ENCODE data around the gene NSUN7.

Gene NSUN7

GRCh38 chr4:40750461-40751258, 905 bp downstream of the NSUN7 start:
- peak; percentile 8 for DNase-seq (ENCODE audit: low read depth)
- no peak for TF ChIP-seq CTCF (IDR thresholded peaks at IDR 0.05; ENCODE audit: insufficient read depth, low read depth, low read length, missing control alignments)
- H3K4me3 ChIP-seq (ENCODE audit: low read length), result peak overlapping the region; percentile 58

- no peak for TF ChIP-seq CTCF (IDR thresholded peaks at IDR 0.05; ENCODE audit: insufficient read depth, low read depth, low read length, missing control alignments)
- H3K4me3 ChIP-seq (ENCODE audit: low read length), result no peak overlapping the region
- no peak for DNase-seq (ENCODE audit: low read depth)
These were observed 5.9 kb downstream of the NSUN7 start for GRCh38 chr4:40755616-40756015.

GRCh38 chr4:40763228-40763716, 13.5 kb downstream of the NSUN7 start:
- H3K4me3 ChIP-seq (ENCODE audit: low read length), result no peak overlapping the region
- no peak for TF ChIP-seq CTCF (IDR thresholded peaks at IDR 0.05; ENCODE audit: insufficient read depth, low read depth, low read length, missing control alignments)
- peak; percentile 64 for DNase-seq (ENCODE audit: low read depth)

- no peak for TF ChIP-seq CTCF (IDR thresholded peaks at IDR 0.05; ENCODE audit: insufficient read depth, low read depth, low read length, missing control alignments)
- no peak overlapping the region for H3K4me3 ChIP-seq (ENCODE audit: low read length)
- DNase-seq (ENCODE audit: low read depth), result no peak
These were observed 19.5 kb downstream of the NSUN7 start for GRCh38 chr4:40769266-40769665.

- H3K4me3 ChIP-seq (ENCODE audit: low read length), result no peak overlapping the region
- no peak for TF ChIP-seq CTCF (IDR thresholded peaks at IDR 0.05; ENCODE audit: insufficient read depth, low read depth, low read length, missing control alignments)
- no peak for DNase-seq (ENCODE audit: low read depth)
These were observed 28.3 kb downstream of the NSUN7 start for GRCh38 chr4:40778090-40778489.

- no peak overlapping the region for H3K4me3 ChIP-seq (ENCODE audit: low read length)
- no peak for DNase-seq (ENCODE audit: low read depth)
- TF ChIP-seq CTCF (IDR thresholded peaks at IDR 0.05; ENCODE audit: insufficient read depth, low read depth, low read length, missing control alignments), result no peak
These were observed 33.1 kb downstream of the NSUN7 start for GRCh38 chr4:40782876-40783275.

- TF ChIP-seq CTCF (IDR thresholded peaks at IDR 0.05; ENCODE audit: insufficient read depth, low read depth, low read length, missing control alignments), result no peak
- no peak overlapping the region for H3K4me3 ChIP-seq (ENCODE audit: low read length)
- DNase-seq (ENCODE audit: low read depth), result no peak
These were observed 36.0 kb downstream of the NSUN7 start for GRCh38 chr4:40785727-40786126.

All from epithelial cell of esophagus (primary cell).